GM06990 (cell line): ENCODE results near the gene HDLBP.
A peak's percentile ranks its signal among the peaks of the same experiment; 100 is the strongest.

Experiments used
- DNase-seq: peaks from one replicate; pipeline ENCODE4 v3.0.0-alpha.2; 2011; ENCODE audit not compliant: insufficient read length; ENCODE audit errors: extremely low read depth
- H3K27me3 ChIP-seq: replicated peaks from 2 replicates; pipeline ENCODE4 v1.6.0; 2011; ENCODE audit warnings: low read length; ENCODE audit not compliant: control insufficient read depth, insufficient read depth
- H3K36me3 ChIP-seq: 2 replicates; pipeline ENCODE4 v1.5.1; 2011; ENCODE audit warnings: low read length; ENCODE audit not compliant: control insufficient read depth, insufficient read depth
- H3K4me3 ChIP-seq: replicated peaks from 2 replicates; pipeline ENCODE4 v1.5.1; 2011; ENCODE audit warnings: low read depth, mild to moderate bottlenecking, control low read depth, low read length
- TF ChIP-seq, protein P1 (sequence below): IDR thresholded peaks from 2 replicates; pipeline ENCODE4 v1.5.1; 2011; ENCODE audit warnings: low read length, control low read depth, mild to moderate bottlenecking, inconsistent platforms; ENCODE audit not compliant: insufficient read depth, poor library complexity, severe bottlenecking

The HDLBP gene

DNA sequence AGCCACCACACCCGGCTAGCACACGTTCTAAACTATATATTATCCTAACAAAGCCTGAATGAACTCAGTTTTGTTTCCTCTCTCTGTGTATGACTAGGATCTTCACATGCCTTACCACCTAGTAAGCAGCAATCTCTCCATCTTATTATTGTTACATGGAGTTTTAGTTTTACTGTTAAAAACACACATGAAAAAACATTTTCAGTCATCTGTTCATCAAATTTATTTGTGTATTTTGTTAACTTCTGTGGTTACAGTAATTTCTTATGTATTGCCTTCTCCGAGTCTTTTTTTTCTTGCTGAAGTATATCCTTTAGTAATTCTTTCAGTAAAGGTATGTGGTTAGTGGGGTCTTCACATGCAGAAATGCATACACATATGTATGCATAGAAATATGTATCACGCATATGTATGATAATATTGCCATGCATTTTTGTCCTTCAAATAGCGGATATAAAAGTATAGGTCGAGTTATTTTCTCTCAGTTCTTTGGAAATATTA lies 95.6 kb downstream of the HDLBP start:
- TF ChIP-seq, protein P1, sequence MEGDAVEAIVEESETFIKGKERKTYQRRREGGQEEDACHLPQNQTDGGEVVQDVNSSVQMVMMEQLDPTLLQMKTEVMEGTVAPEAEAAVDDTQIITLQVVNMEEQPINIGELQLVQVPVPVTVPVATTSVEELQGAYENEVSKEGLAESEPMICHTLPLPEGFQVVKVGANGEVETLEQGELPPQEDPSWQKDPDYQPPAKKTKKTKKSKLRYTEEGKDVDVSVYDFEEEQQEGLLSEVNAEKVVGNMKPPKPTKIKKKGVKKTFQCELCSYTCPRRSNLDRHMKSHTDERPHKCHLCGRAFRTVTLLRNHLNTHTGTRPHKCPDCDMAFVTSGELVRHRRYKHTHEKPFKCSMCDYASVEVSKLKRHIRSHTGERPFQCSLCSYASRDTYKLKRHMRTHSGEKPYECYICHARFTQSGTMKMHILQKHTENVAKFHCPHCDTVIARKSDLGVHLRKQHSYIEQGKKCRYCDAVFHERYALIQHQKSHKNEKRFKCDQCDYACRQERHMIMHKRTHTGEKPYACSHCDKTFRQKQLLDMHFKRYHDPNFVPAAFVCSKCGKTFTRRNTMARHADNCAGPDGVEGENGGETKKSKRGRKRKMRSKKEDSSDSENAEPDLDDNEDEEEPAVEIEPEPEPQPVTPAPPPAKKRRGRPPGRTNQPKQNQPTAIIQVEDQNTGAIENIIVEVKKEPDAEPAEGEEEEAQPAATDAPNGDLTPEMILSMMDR, result no peak
- no peak overlapping the region for H3K4me3 ChIP-seq
- H3K36me3 ChIP-seq, result no peaks in the 10 kb centered on the region
- H3K27me3 ChIP-seq, result no peaks in the 10 kb centered on the region
- no peak for DNase-seq

DNA sequence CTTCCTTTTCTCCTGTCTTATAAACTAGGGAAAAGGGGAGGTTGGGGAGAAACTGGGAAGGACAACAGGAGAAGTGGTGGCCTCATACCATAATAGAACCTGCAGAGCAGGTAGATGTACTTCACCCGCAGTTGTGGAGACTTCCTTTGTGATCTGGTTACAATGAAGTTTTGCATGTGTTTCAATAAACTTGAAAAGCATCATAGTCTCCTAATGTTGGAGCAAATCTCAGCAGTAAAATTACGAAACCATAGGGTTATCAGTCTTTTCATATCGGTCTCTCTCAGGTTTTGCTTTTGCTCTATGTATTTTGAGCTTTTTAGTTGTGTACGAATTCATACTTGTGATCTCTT lies 96.5 kb downstream of the HDLBP start:
- no peak for DNase-seq
- Histone ChIP-seq H3K27me3 (no peaks in the 10 kb centered on the region), H3K36me3 (no peaks in the 10 kb centered on the region), H3K4me3 (peak overlapping the region; percentile 68)
- TF ChIP-seq, protein P1, result no peak

DNA sequence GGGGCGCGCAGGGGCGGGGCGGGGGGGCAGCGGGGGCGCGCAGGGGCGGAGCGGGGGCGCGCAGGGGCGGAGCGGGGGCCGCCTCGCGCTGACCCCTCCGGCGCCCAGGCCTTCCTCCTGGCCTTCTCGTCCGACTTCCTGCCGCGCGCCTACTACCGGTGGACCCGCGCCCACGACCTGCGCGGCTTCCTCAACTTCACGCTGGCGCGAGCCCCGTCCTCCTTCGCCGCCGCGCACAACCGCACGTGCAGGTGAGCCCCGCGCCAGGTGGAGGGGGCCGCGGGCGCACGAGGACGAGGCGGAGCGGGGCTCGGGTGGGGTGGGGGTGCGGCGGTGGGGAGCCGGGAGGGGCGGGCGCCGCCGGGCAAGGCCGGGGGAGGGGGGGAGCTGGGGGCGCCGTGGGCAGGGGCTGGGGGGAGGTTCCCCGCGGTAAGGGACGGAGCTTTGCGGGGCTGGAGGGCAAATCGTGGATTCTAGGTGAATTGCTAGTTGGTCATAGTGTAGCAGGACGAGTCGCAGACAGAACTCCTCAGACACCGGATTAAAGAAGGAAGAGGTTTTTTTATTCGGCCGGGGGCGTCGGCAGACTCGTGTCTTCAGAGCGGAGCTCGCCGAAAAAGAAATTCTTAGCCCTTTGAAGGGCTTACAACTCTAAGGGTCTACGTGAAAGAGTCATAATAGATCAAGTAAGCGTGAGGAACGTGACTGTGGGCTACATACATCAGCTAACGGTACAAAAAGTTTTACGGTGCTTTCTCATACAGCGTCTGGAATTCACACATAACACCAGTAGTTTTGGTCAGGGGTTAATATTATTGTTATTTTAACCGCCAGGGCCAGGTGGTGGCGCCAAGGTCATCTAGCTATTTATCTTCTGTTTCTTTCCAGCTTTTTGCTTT lies 97.1 kb downstream of the HDLBP start:
- TF ChIP-seq, protein P1, result peak; percentile 30
- Histone ChIP-seq H3K27me3 (no peaks in the 10 kb centered on the region), H3K36me3 (no peaks in the 10 kb centered on the region), H3K4me3 (peak overlapping the region; percentile 68)
- DNase-seq, result peak; percentile 55

DNA sequence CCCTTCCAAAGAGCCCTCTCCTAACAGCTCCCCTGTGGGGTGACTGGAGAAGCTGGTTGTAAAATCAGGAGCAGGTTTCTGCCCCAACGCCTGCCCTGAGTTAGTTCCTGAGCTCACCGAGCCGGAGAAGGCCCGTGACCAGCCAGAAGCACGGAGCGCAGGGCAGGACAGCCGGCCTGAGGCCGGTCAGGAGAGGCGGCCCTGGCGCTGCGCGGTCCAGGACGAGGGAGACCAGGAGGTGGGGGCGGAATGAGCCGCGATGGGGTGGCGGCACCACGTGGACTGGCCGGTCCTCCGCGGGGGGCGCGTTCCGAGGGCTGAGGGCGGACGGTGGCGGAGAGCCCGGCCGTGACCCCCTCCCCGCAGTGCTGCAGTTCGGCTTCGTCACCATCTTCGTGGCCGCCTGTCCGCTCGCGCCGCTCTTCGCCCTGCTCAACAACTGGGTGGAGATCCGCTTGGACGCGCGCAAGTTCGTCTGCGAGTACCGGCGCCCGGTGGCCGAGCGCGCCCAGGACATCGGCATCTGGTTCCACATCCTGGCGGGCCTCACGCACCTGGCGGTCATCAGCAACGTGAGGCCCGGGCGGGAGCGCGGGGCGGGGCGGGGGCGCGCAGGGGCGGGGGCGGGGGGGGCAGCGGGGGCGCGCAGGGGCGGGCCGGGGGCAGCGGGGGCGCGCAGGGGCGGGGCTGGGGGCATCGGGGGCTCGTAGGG lies 98.0 kb downstream of the HDLBP start:
- peak; percentile 79 for DNase-seq
- H3K4me3 ChIP-seq, result peak overlapping the region; percentile 57

DNA sequence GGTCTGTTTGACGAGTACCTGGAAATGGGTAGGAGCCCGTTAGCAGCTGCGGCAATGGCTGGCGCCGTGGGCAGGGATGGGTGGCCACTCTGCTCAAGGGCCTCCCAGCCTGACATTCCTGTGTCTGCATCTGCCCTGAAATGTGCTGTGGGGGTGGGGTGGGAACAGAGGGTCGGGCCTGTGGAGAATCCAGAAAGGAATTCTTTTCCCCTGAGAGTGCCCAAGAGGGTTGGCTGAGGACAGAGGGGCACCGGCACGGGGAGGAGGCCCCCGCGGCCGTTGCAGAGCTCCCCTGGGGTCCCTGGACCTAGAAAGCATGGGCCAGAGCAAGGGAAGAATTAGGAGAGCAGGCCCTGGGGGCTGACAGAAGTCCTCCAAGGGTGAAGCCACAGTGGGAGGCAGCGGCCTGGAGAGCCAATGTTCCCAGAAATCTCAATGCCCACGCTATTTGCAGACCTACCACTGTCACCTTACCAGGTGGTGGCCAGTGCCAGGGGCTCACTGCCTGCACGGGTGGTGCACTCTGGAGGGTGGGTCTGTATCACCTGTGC lies 99.2 kb downstream of the HDLBP start:
- Histone ChIP-seq H3K27me3 (no peaks in the 10 kb centered on the region), H3K36me3 (no peaks in the 10 kb centered on the region), H3K4me3 (no peak overlapping the region)
- TF ChIP-seq, protein P1, result no peak
- no peak for DNase-seq

More for the DNA sequence above, 98.0 kb downstream of the HDLBP start:
- TF ChIP-seq, protein P1, result peak; percentile 1
- Histone ChIP-seq H3K27me3 (no peaks in the 10 kb centered on the region), H3K36me3 (no peaks in the 10 kb centered on the region)
